Heart left ventricle (tissue), 13 donors: ENCODE measurements around the gene MAT1A.
"Not testable (repeated sequence)": the region's sequence is repeated elsewhere in the genome, so short reads cannot be mapped to it uniquely, and the experiment has no call there.

Experiments used
- POLR2A ChIP-seq, 2 donors: fragments of 450-650 bp; IDR thresholded peaks; one replicate each; pipeline ENCODE4 v1.6.1; 2017; ENCODE audit warnings: antibody characterized with exemption in 2 of 2, mild to moderate bottlenecking in 2 of 2, moderate library complexity in 2 of 2
- TF ChIP-seq, protein P1 (sequence below), 12 donors: fragments of 200-600 bp; sonication (generic) in 4 of 12; IDR thresholded peaks; one replicate each; pipeline versions ENCODE4 v1.5.0 to v1.8.0; 2018 to 2022; ENCODE audit warnings: antibody characterized with exemption in 12 of 12, mild to moderate bottlenecking in 5 of 12
- donor health status: ischemic (EF 13 %, LVEDD 7.1; RV severe dilation, severe dysfunction).
- donor health status: DM: no; HTN: yes; CAD: no.
- donor health status: DM: no; HTN: no; CAD: no.
- donor health status: ischemic (EF 25% LVEDD 6.9; RV normal size, moderate dysfunction).
- donor health status: ischemic (EF 25% LVEDD 5.7; RV mildly dilated, moderate dysfunction).
- donor health status: ischemic (EF 35%, LVEDD 5.7; RV mildly dilated, moderate dysfunction).
- donor health status: nonischemic (EF 11% LVEDD 7.7; RV severe dilation, severe dysfunction).
- donor health status: DM: yes; HTN: yes; CAD: no.
- donor health status: PGD.
- donor health status: ischemic (EF 29% LVEDD 5.4; RV normal size, mild dysfunction).
- donor health status: nonischemic (EF 23%, LVEDD 6.1; RV moderate dilation, normal function).

DNA sequence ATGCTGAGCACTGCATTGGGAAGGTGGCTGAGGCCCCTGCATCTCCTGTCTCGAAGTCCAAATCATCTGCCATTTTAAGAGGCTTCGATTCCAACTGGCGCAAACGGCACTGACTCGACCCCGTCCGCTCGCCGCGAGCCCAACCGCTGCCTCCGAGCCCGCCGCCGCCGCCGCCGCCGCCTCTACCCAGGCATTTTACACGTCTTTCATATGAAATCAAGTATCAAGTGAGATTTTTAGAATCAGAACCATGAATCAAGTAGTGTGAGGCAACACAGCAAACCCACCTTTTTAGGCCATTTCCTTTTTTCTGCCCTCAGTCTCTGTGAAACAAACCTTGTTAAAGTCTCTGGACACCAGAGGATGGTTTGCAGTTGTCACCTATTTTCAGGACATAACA is 41.8 kb downstream of the MAT1A start:
- TF ChIP-seq, protein P1, sequence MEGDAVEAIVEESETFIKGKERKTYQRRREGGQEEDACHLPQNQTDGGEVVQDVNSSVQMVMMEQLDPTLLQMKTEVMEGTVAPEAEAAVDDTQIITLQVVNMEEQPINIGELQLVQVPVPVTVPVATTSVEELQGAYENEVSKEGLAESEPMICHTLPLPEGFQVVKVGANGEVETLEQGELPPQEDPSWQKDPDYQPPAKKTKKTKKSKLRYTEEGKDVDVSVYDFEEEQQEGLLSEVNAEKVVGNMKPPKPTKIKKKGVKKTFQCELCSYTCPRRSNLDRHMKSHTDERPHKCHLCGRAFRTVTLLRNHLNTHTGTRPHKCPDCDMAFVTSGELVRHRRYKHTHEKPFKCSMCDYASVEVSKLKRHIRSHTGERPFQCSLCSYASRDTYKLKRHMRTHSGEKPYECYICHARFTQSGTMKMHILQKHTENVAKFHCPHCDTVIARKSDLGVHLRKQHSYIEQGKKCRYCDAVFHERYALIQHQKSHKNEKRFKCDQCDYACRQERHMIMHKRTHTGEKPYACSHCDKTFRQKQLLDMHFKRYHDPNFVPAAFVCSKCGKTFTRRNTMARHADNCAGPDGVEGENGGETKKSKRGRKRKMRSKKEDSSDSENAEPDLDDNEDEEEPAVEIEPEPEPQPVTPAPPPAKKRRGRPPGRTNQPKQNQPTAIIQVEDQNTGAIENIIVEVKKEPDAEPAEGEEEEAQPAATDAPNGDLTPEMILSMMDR (IDR thresholded peaks at IDR 0.05) = not testable (repeated sequence)
- TF ChIP-seq POLR2A (IDR thresholded peaks at IDR 0.05) = not testable (repeated sequence)
